SU-DHL-6 (cell line): ENCODE measurements around the gene MLST8.

Source experiments
- H2AFZ ChIP-seq: fragments of 200-600 bp; sonication (generic); 2 replicates; pipeline ENCODE4 v1.6.1; 2014; ENCODE audit warnings: low read depth, mild to moderate bottlenecking, moderate library complexity, mixed read lengths, antibody characterized with exemption, low read length; ENCODE audit not compliant: severe bottlenecking
- H3F3A ChIP-seq: fragments of 200-600 bp; shearing (Covaris generic); 2 replicates; pipeline ENCODE4 v1.6.0; 2016; ENCODE audit warnings: antibody characterized with exemption, mild to moderate bottlenecking; ENCODE audit not compliant: insufficient read depth
- H3K27ac ChIP-seq: fragments of 200-600 bp; sonication (generic); 2 replicates; pipeline ENCODE4 v1.5.1; 2016; ENCODE audit warnings: low read depth, mild to moderate bottlenecking, low read length, moderate library complexity, mixed read lengths
- H3K27me3 ChIP-seq: fragments of 200-600 bp; sonication (generic), shearing (Covaris generic); 2 replicates; pipeline ENCODE4 v1.6.0; 2014; ENCODE audit warnings: mild to moderate bottlenecking, low read length
- H3K36me3 ChIP-seq: fragments of 200-600 bp; sonication (generic); 2 replicates; pipeline ENCODE4 v1.6.1; 2014; ENCODE audit warnings: mild to moderate bottlenecking, low read length, mixed read lengths
- H3K4me2 ChIP-seq: fragments of 300-600, 200-600 bp; shearing (Covaris generic), sonication (generic); 2 replicates; pipeline ENCODE4 v1.6.0; 2014; ENCODE audit warnings: low read length, low read depth, mild to moderate bottlenecking; ENCODE audit not compliant: poor library complexity, severe bottlenecking
- H3K4me3 ChIP-seq: fragments of 200-600 bp; sonication (generic); 2 replicates; pipeline ENCODE4 v1.5.1; 2014; ENCODE audit warnings: antibody characterized with exemption, low read length, mild to moderate bottlenecking, mixed read lengths; ENCODE audit not compliant: insufficient read depth, poor library complexity, severe bottlenecking
- H3K79me2 ChIP-seq: fragments of 200-600 bp; sonication (generic); 2 replicates; pipeline ENCODE4 v1.6.1; 2014; ENCODE audit warnings: mild to moderate bottlenecking, low read length, moderate library complexity; ENCODE audit not compliant: insufficient read depth
- H3K9ac ChIP-seq: fragments of 200-600 bp; sonication (generic); 2 replicates; pipeline ENCODE4 v1.7.0; 2014; ENCODE audit warnings: mild to moderate bottlenecking, low read length
- H3K9me2 ChIP-seq: fragments of 200-600 bp; sonication (generic); replicated peaks from 2 replicates; pipeline ENCODE4 v1.6.1; 2014; ENCODE audit warnings: low read length; ENCODE audit not compliant: insufficient read depth
- H3K9me3 ChIP-seq: fragments of 200-600 bp; sonication (generic); 2 replicates; pipeline ENCODE4 v1.6.1; 2014; ENCODE audit warnings: low read length, mixed read lengths; ENCODE audit not compliant: insufficient read depth
- H4K20me1 ChIP-seq: fragments of 200-600 bp; sonication (generic); 2 replicates; pipeline ENCODE4 v1.6.1; 2014; ENCODE audit warnings: low read depth, mild to moderate bottlenecking, antibody characterized with exemption, low read length, moderate library complexity, mixed read lengths
- EZH2phosphoT487 ChIP-seq: fragments of 200-600 bp; sonication (generic), shearing (Covaris generic); conservative IDR thresholded peaks from 2 replicates; pipeline ENCODE4 v1.6.1; 2018; ENCODE audit warnings: mild to moderate bottlenecking, antibody characterized with exemption, low read length, moderate library complexity, mixed read lengths
- TF ChIP-seq, protein P1 (sequence below): fragments of 200-600 bp; sonication (generic); IDR thresholded peaks from one replicate; pipeline ENCODE4 v1.5.1; 2017; ENCODE audit warnings: antibody characterized with exemption, mild to moderate bottlenecking, low read length, moderate library complexity; ENCODE audit not compliant: insufficient read depth, poor library complexity, severe bottlenecking

MLST8 gene

DNA sequence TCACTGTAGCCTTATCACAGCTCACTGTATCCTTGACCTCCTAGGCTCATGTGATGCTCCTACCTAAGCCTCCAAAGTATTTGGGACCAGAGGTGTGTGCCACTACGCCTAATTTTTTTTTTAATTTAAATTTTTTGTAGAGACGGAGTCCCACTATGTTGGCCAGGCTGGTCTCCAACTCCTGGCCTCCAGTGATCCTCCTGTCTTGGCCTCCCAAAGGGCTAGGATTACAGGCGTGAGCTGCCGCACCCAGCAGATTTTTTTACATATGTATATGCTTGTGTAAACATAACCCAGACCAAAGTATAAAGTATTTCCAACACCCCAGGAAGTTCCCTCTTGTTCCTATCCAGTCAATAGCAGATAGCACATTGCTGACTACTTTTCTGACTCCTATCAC is 11.1 kb downstream of the MLST8 start:
- Histone ChIP-seq H3K27ac (no peak overlapping the region), H3K9ac (no peak overlapping the region), H3K4me3 (no peak overlapping the region)

DNA sequence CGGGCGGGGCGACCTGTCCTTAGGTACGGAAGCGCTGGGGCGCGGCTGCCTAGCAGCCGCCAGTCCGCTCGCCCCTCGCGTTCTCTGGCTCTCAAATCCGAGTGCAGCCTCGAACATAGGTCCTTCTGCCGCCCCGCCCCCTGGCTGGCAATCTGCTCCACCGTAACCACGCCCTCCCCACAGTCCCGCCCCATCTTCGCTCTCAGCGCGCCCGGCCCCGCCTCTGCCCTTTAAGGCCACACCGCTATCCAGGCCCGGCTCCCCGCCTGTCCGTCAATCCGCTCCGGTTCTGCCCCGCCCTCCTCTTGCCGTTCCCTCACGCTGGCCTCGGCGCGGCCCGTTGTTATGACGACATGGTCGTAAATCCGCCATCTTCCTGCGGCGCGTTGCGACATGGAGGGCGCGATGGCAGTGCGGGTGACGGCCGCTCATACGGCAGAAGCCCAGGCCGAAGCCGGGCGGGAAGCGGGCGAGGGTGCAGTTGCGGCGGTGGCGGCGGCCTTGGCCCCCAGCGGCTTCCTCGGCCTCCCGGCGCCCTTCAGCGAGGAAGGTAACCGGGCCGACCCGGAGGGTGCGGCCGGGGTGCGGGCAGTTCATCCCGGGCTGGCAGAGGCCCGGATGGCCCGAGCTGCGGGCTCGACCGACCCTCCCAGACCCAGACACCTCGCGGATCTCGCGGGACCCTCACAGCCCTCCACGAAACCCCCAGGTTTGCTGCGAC is 18.1 kb downstream of the MLST8 start, which contains the start of gene E4F1:
E4F1 (plus strand) TSS at position 371 of the 721 bp plus-strand sequence; CDS start at position 394, 23 bp downstream.
- Histone ChIP-seq H3K79me2 (peaks cover 42% of the 10 kb centered on the region), H3K4me3 (peak within 1 kb of the TSS; percentile 92), H3F3A (peaks cover 4% of the 10 kb centered on the region; the same call in 1 of the 2 replicates), H3K9me2 (no peaks in the 10 kb centered on the region), H3K27ac (peak within 1 kb of the TSS; percentile 70), H4K20me1 (no peaks in the 10 kb centered on the region), H3K36me3 (no peaks in the 10 kb centered on the region), H3K27me3 (no peaks in the 10 kb centered on the region), H2AFZ (peak within 1 kb of the TSS; percentile 71), H3K9me3 (no peaks in the 10 kb centered on the region), H3K4me2 (peak within 1 kb of the TSS; percentile 80), H3K9ac (peak within 1 kb of the TSS; percentile 97)
- TF ChIP-seq EZH2phosphoT487: no peak
- TF ChIP-seq, protein P1, sequence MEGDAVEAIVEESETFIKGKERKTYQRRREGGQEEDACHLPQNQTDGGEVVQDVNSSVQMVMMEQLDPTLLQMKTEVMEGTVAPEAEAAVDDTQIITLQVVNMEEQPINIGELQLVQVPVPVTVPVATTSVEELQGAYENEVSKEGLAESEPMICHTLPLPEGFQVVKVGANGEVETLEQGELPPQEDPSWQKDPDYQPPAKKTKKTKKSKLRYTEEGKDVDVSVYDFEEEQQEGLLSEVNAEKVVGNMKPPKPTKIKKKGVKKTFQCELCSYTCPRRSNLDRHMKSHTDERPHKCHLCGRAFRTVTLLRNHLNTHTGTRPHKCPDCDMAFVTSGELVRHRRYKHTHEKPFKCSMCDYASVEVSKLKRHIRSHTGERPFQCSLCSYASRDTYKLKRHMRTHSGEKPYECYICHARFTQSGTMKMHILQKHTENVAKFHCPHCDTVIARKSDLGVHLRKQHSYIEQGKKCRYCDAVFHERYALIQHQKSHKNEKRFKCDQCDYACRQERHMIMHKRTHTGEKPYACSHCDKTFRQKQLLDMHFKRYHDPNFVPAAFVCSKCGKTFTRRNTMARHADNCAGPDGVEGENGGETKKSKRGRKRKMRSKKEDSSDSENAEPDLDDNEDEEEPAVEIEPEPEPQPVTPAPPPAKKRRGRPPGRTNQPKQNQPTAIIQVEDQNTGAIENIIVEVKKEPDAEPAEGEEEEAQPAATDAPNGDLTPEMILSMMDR: no peak

More for the DNA sequence above, 11.1 kb downstream of the MLST8 start:
- TF ChIP-seq, protein P1: no peak
- TF ChIP-seq EZH2phosphoT487: no peak
- Histone ChIP-seq H3K36me3 (no peaks in the 10 kb centered on the region), H3K27me3 (no peaks in the 10 kb centered on the region), H3K79me2 (peaks cover 18% of the 10 kb centered on the region), H3F3A (peaks cover 13% of the 10 kb centered on the region; the same call in 1 of the 2 replicates), H3K9me2 (no peaks in the 10 kb centered on the region), H3K4me2 (no peak overlapping the region), H3K9me3 (no peaks in the 10 kb centered on the region), H4K20me1 (no peaks in the 10 kb centered on the region), H2AFZ (no peak overlapping the region)

DNA sequence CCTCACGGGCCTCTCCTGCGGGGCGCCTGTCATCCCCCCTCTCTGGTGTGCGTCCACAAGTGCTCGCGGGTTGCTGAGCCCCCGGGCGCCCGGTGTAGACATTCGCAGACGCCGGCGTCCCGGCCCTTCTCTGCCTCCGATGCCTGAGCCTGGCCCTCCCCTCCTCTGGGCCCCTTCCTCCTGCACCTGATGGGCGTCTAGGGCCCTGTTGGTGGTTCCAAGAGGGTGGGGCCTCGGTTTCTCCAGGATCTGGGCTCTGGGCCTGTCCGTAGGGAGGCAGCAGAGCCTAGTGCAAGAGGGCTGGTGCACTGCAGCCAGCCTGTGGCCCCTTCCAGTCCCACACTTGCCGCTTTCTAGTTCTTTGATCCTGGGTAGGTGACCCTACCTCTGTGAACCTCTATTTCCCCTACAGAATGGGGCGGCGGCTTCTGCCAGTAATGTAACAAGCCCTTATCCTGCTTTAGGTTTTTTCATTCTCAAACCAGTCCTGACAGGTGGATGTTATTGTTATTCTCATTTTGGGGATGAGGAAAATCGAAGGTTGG is 18.8 kb downstream of the MLST8 start:
- no peaks in the 10 kb centered on the region for H3K9me2 ChIP-seq
- peak overlapping the region; percentile 80 for H3K4me2 ChIP-seq
- TF ChIP-seq EZH2phosphoT487: no peak
- TF ChIP-seq, protein P1: no peak
- H3K9ac ChIP-seq: peak overlapping the region; percentile 97
- H3K27ac ChIP-seq: peak overlapping the region; percentile 70
- no peaks in the 10 kb centered on the region for H3K36me3 ChIP-seq
- H3K4me3 ChIP-seq: peak overlapping the region; percentile 92
- H3K79me2 ChIP-seq: peaks cover 44% of the 10 kb centered on the region
- peaks cover 4% of the 10 kb centered on the region; the same call in 1 of the 2 replicates for H3F3A ChIP-seq
- H2AFZ ChIP-seq: peak overlapping the region; percentile 50
- no peaks in the 10 kb centered on the region for H3K9me3 ChIP-seq
- H3K27me3 ChIP-seq: no peaks in the 10 kb centered on the region
- no peaks in the 10 kb centered on the region for H4K20me1 ChIP-seq
